ENCODE results near the gene DGCR6.
"Not testable (repeated sequence)": the region's sequence is repeated elsewhere in the genome, so short reads cannot be mapped to it uniquely, and the experiment has no call there.

DGCR6 gene

DNA sequence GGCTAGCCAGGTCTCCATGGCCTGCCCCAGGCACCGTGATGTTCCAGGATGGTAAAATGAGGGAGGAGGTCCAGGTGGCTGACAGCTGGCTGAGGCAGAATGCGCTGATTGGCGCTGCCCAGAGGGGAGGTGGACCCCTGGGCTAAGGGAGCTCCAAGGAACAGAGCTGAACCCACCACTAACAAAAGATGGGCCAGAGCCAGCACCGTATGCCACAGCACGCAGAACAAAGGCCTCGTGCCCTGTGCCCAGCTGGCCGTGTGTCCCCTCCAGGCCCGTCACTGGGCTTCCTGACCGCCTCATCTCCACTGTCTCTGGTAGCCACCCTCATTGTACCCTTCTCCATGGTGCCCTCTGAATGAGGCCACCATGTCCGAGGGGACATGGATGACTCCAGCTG, 49.6 kb downstream of the DGCR6 start:
- 95% methylated on average over 10 of the region's 10 CpGs for WGBS
- no peaks in the 10 kb centered on the region for H3K4me1 ChIP-seq (ENCODE audit: insufficient read depth, low read length)
- no peaks in the 10 kb centered on the region for H3K9me3 ChIP-seq (ENCODE audit: insufficient read depth, low read depth, low read length)
- H3K27me3 ChIP-seq (ENCODE audit: insufficient read depth, low read length), result no peaks in the 10 kb centered on the region
- no peak overlapping the region for H3K27ac ChIP-seq (ENCODE audit: low read depth, low read length)
- no peak overlapping the region for H3K9ac ChIP-seq (ENCODE audit: low read depth, low read length)
- H3K4me3 ChIP-seq (ENCODE audit: low read length), result no peak overlapping the region
- no peaks in the 10 kb centered on the region for H3K36me3 ChIP-seq (ENCODE audit: insufficient read depth, low read length)

- not testable (repeated sequence) for H3K9me3 ChIP-seq (ENCODE audit: insufficient read depth, low read depth, low read length); H3K4me3 ChIP-seq (ENCODE audit: low read length); H3K27me3 ChIP-seq (ENCODE audit: insufficient read depth, low read length); H3K36me3 ChIP-seq (ENCODE audit: insufficient read depth, low read length); H3K27ac ChIP-seq (ENCODE audit: low read depth, low read length); H3K9ac ChIP-seq (ENCODE audit: low read depth, low read length); H3K4me1 ChIP-seq (ENCODE audit: insufficient read depth, low read length)
- 83% methylated on average over 15 of the region's 15 CpGs for WGBS
Measured at GRCh38 chr22:18956121-18956895, 50.2 kb downstream of the DGCR6 start.

GRCh38 chr22:18956956-18957355, 50.8 kb downstream of the DGCR6 start:
- H3K9me3 ChIP-seq (ENCODE audit: insufficient read depth, low read depth, low read length); H3K27me3 ChIP-seq (ENCODE audit: insufficient read depth, low read length); H3K27ac ChIP-seq (ENCODE audit: low read depth, low read length); H3K36me3 ChIP-seq (ENCODE audit: insufficient read depth, low read length); H3K4me3 ChIP-seq (ENCODE audit: low read length); H3K9ac ChIP-seq (ENCODE audit: low read depth, low read length); H3K4me1 ChIP-seq (ENCODE audit: insufficient read depth, low read length): not testable (repeated sequence)
- 87% methylated on average over 15 of the region's 15 CpGs for WGBS

GRCh38 chr22:18957621-18958320, 51.7 kb downstream of the DGCR6 start:
- not testable (repeated sequence) for H3K9me3 ChIP-seq (ENCODE audit: insufficient read depth, low read depth, low read length); H3K9ac ChIP-seq (ENCODE audit: low read depth, low read length); H3K27me3 ChIP-seq (ENCODE audit: insufficient read depth, low read length); H3K27ac ChIP-seq (ENCODE audit: low read depth, low read length); H3K36me3 ChIP-seq (ENCODE audit: insufficient read depth, low read length); H3K4me3 ChIP-seq (ENCODE audit: low read length); H3K4me1 ChIP-seq (ENCODE audit: insufficient read depth, low read length)
- 91% methylated on average over 13 of the region's 18 CpGs for WGBS

- H3K9ac ChIP-seq (ENCODE audit: low read depth, low read length); H3K36me3 ChIP-seq (ENCODE audit: insufficient read depth, low read length); H3K27ac ChIP-seq (ENCODE audit: low read depth, low read length); H3K27me3 ChIP-seq (ENCODE audit: insufficient read depth, low read length); H3K4me1 ChIP-seq (ENCODE audit: insufficient read depth, low read length); H3K4me3 ChIP-seq (ENCODE audit: low read length); H3K9me3 ChIP-seq (ENCODE audit: insufficient read depth, low read depth, low read length): not testable (repeated sequence)
- WGBS, result 94% methylated on average over 18 of the region's 18 CpGs
Measured at GRCh38 chr22:18958321-18958705, 52.2 kb downstream of the DGCR6 start.

DNA sequence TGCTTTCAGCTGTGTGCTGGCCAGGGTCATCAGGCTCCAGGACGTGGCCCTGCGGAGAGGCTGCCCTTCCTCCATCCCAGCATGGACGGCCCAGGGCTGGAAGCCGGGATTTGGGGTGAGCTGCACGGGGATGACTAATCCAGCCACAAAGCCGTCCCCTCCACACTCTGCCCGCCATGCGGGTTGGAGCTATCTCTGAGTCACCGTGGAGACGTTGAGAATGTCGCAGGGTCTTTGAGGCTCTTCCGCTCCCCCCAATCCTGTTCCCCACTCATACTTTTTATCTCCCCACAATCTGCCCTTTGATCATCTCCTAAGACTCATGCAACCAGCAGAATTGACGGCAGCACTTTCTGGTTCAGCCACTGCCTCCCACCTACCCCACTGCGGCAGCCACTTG, 52.6 kb downstream of the DGCR6 start:
- 86% methylated on average over 14 of the region's 14 CpGs for WGBS
- H3K36me3 ChIP-seq (ENCODE audit: insufficient read depth, low read length); H3K27ac ChIP-seq (ENCODE audit: low read depth, low read length); H3K9ac ChIP-seq (ENCODE audit: low read depth, low read length); H3K27me3 ChIP-seq (ENCODE audit: insufficient read depth, low read length); H3K4me1 ChIP-seq (ENCODE audit: insufficient read depth, low read length); H3K9me3 ChIP-seq (ENCODE audit: insufficient read depth, low read depth, low read length); H3K4me3 ChIP-seq (ENCODE audit: low read length): not testable (repeated sequence)

GRCh38 chr22:18959266-18959665, 53.1 kb downstream of the DGCR6 start:
- 91% methylated on average over 6 of the region's 6 CpGs for WGBS
- H3K4me1 ChIP-seq (ENCODE audit: insufficient read depth, low read length); H3K27me3 ChIP-seq (ENCODE audit: insufficient read depth, low read length); H3K27ac ChIP-seq (ENCODE audit: low read depth, low read length); H3K9me3 ChIP-seq (ENCODE audit: insufficient read depth, low read depth, low read length); H3K9ac ChIP-seq (ENCODE audit: low read depth, low read length); H3K36me3 ChIP-seq (ENCODE audit: insufficient read depth, low read length); H3K4me3 ChIP-seq (ENCODE audit: low read length): not testable (repeated sequence)

GRCh38 chr22:18959741-18960140, 53.6 kb downstream of the DGCR6 start:
- 81% methylated on average over 11 of the region's 12 CpGs for WGBS
- not testable (repeated sequence) for H3K4me1 ChIP-seq (ENCODE audit: insufficient read depth, low read length); H3K27ac ChIP-seq (ENCODE audit: low read depth, low read length); H3K27me3 ChIP-seq (ENCODE audit: insufficient read depth, low read length); H3K4me3 ChIP-seq (ENCODE audit: low read length); H3K9me3 ChIP-seq (ENCODE audit: insufficient read depth, low read depth, low read length); H3K36me3 ChIP-seq (ENCODE audit: insufficient read depth, low read length); H3K9ac ChIP-seq (ENCODE audit: low read depth, low read length)

- H3K4me1 ChIP-seq (ENCODE audit: insufficient read depth, low read length); H3K27ac ChIP-seq (ENCODE audit: low read depth, low read length); H3K36me3 ChIP-seq (ENCODE audit: insufficient read depth, low read length); H3K9me3 ChIP-seq (ENCODE audit: insufficient read depth, low read depth, low read length); H3K9ac ChIP-seq (ENCODE audit: low read depth, low read length); H3K4me3 ChIP-seq (ENCODE audit: low read length); H3K27me3 ChIP-seq (ENCODE audit: insufficient read depth, low read length): not testable (repeated sequence)
- WGBS, result 96% methylated on average over 9 of the region's 11 CpGs
Measured at GRCh38 chr22:18960166-18960820, 54.2 kb downstream of the DGCR6 start.

DNA sequence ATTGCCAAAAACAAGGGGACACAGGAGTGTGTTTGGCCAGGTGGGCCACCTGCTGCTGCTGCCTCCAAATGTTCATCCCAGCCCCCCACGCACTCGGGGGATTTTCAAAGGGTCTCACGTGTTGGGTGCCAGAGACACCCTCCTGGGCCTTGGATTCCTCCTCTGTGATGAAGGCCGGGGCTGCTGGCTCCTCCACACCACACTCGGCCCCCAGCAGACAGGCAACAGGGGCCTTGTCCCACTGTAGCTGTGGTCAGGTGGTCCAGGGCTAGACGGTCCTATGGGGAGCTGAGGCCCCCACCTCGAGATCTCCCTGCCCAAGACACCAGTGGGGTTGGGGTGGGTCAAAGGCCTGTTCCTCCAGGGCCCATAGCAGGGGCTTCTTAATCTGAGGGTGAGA, 55.1 kb downstream of the DGCR6 start:
- not testable (repeated sequence) for H3K36me3 ChIP-seq (ENCODE audit: insufficient read depth, low read length); H3K4me1 ChIP-seq (ENCODE audit: insufficient read depth, low read length); H3K9ac ChIP-seq (ENCODE audit: low read depth, low read length); H3K4me3 ChIP-seq (ENCODE audit: low read length); H3K27me3 ChIP-seq (ENCODE audit: insufficient read depth, low read length); H3K27ac ChIP-seq (ENCODE audit: low read depth, low read length); H3K9me3 ChIP-seq (ENCODE audit: insufficient read depth, low read depth, low read length)
- 79% methylated on average over 5 of the region's 7 CpGs for WGBS
